OCI-LY7 (cell line): ENCODE data around the gene ANKRD33B. TPM values are rescaled to one million over a fixed set of nuclear protein-coding genes. Genes with fewer than 3 reads are reported as not detected.

Experiments used
- BruUV-seq: library from RNA; stranded (reverse); fragments of 400-500 nt; replicated peaks from 2 replicates; lab custom pipeline; 2021; lab: Mats Ljungman, UMichigan
- CTCF ChIA-PET: fragments of 300-600 bp; sonication (Branson Sonifier 250); formaldehyde crosslinking; loops from one replicate; lab custom pipeline; 2022; ENCODE audit warnings: antibody characterized with exemption; ENCODE audit not compliant: unreplicated experiment; lab: Charles Lee
- POLR2A ChIA-PET: fragments of 300-600 bp; sonication (Branson Sonifier 250); formaldehyde crosslinking; loops from one replicate; lab custom pipeline; 2022; ENCODE audit warnings: antibody characterized with exemption; lab: Charles Lee
- DNase-seq: peaks from one replicate; pipeline ENCODE4 v3.0.0-alpha.2; 2015; ENCODE audit warnings: low spot score
- H2AFZ ChIP-seq: fragments of 200-600 bp; sonication (generic), shearing (Covaris generic); 2 replicates; pipeline ENCODE4 v1.6.1; 2014; ENCODE audit warnings: mild to moderate bottlenecking, antibody characterized with exemption, low read length, moderate library complexity
- H3K27ac ChIP-seq: fragments of 200-600 bp; sonication (generic); 2 replicates; pipeline ENCODE4 v1.5.1; 2014; ENCODE audit warnings: mixed run types, low read depth, mild to moderate bottlenecking, moderate library complexity, low read length, inconsistent platforms; ENCODE audit not compliant: poor library complexity, severe bottlenecking
- H3K36me3 ChIP-seq: fragments of 200-600 bp; sonication (generic); 2 replicates; pipeline ENCODE4 v1.6.1; 2014; ENCODE audit warnings: mild to moderate bottlenecking, antibody characterized with exemption, low read length, moderate library complexity, mixed read lengths; ENCODE audit not compliant: insufficient read depth
- H3K4me1 ChIP-seq: fragments of 200-600 bp; sonication (generic); 2 replicates; pipeline ENCODE4 v1.5.1; 2014; ENCODE audit warnings: mild to moderate bottlenecking, low read length; ENCODE audit not compliant: insufficient read depth, poor library complexity, severe bottlenecking
- H3K4me2 ChIP-seq: fragments of 200-600 bp; sonication (generic); 2 replicates; pipeline ENCODE4 v1.6.1; 2014; ENCODE audit warnings: mild to moderate bottlenecking, low read length
- H3K4me3 ChIP-seq: fragments of 200-600 bp; sonication (generic); 2 replicates; pipeline ENCODE4 v1.5.1; 2014; ENCODE audit warnings: mild to moderate bottlenecking, low read depth, low read length; ENCODE audit not compliant: poor library complexity, severe bottlenecking
- H3K79me2 ChIP-seq: fragments of 200-600 bp; sonication (generic); 2 replicates; pipeline ENCODE4 v1.6.1; 2016; ENCODE audit warnings: low read depth, mild to moderate bottlenecking, low read length, moderate library complexity, mixed read lengths; ENCODE audit not compliant: insufficient read depth
- H3K9me2 ChIP-seq: fragments of 200-600 bp; sonication (generic); 2 replicates; pipeline ENCODE4 v1.6.1; 2016; ENCODE audit warnings: mild to moderate bottlenecking, low read length, mixed read lengths; ENCODE audit not compliant: insufficient read depth
- H3K9me3 ChIP-seq: fragments of 200-600 bp; sonication (generic); 2 replicates; pipeline ENCODE4 v1.6.1; 2014; ENCODE audit warnings: mild to moderate bottlenecking, mixed run types, low read length, mixed read lengths
- H4K20me1 ChIP-seq: fragments of 200-600 bp; sonication (generic); 2 replicates; pipeline ENCODE4 v1.6.1; 2014; ENCODE audit warnings: mild to moderate bottlenecking, antibody characterized with exemption, low read length, moderate library complexity, mixed read lengths; ENCODE audit not compliant: insufficient read depth
- CTCF ChIP-seq: fragments of 200-600 bp; sonication (generic); conservative IDR thresholded peaks from 2 replicates; pipeline ENCODE4 v1.5.1; 2014; ENCODE audit warnings: mild to moderate bottlenecking, antibody characterized with exemption, low read length, moderate library complexity, mixed read lengths
- EZH2phosphoT487 ChIP-seq: fragments of 200-600 bp; sonication (generic); IDR thresholded peaks from 2 replicates; pipeline ENCODE4 v1.6.1; 2018; ENCODE audit warnings: low read depth, borderline replicate concordance, mild to moderate bottlenecking, mixed run types, antibody characterized with exemption, low read length, moderate library complexity, mixed read lengths
- intact Hi-C: fragments of 100-400 bp; cut with micrococcal nuclease; formaldehyde crosslinking; loops from one replicate; pipeline ENCODE4 v1.10.0; 2022; ENCODE audit not compliant: unreplicated experiment
- total RNA-seq, 2 experiments: library from RNA; depleted of rRNA in 1 of 2; stranded (reverse); fragments of >200 nt in 1 of 2; shearing (Covaris generic) in 1 of 2; gene quantifications; 2 replicates each; pipeline ENCODE4 v1.2.3, GENCODE V29; 2014 to 2022

ANKRD33B gene
- total RNA-seq, 2 experiments from 2014 or later, result 5.6 to 11.4 TPM

GRCh38 chr5:10540951-10541646 lies 22.8 kb upstream of the ANKRD33B start:
- Histone ChIP-seq H3K79me2 (no peaks in the 10 kb centered on the region), H3K36me3 (no peaks in the 10 kb centered on the region), H4K20me1 (no peaks in the 10 kb centered on the region), H3K4me2 (no peak overlapping the region), H3K4me3 (no peak overlapping the region), H3K9me3 (no peaks in the 10 kb centered on the region), H3K4me1 (peaks cover 14% of the 10 kb centered on the region), H3K27ac (no peak overlapping the region), H2AFZ (no peak overlapping the region), H3K9me2 (no peaks in the 10 kb centered on the region)
- no peak for DNase-seq
- no TSS peak for BruUV-seq
- intact Hi-C loops, result no loop called here
- ChIA-PET POLR2A (interaction anchor here (0.7 kb wide), 1 partner anchor 118 kb away, joined by 3 read pairs; no protein-coding TSS in a partner anchor), CTCF (no interaction called here)
- no peak for TF ChIP-seq CTCF
- TF ChIP-seq EZH2phosphoT487, result no peak

GRCh38 chr5:10542055-10542550 lies 21.8 kb upstream of the ANKRD33B start:
- TF ChIP-seq EZH2phosphoT487, result no peak
- no peak for TF ChIP-seq CTCF
- Histone ChIP-seq H3K4me2 (no peak overlapping the region), H3K4me1 (peaks cover 7% of the 10 kb centered on the region), H3K9me3 (no peaks in the 10 kb centered on the region), H3K27ac (no peak overlapping the region), H4K20me1 (no peaks in the 10 kb centered on the region), H3K4me3 (no peak overlapping the region), H3K9me2 (no peaks in the 10 kb centered on the region), H3K79me2 (no peaks in the 10 kb centered on the region), H3K36me3 (no peaks in the 10 kb centered on the region), H2AFZ (no peak overlapping the region)
- POLR2A ChIA-PET, result interaction anchor here (0.6 to 1.0 kb wide), 7 partner anchors 10 to 285 kb away, joined by 3 to 7 read pairs (median 3); no protein-coding TSS in a partner anchor
- intact Hi-C loops, result no loop called here
- CTCF ChIA-PET, result no interaction called here
- no TSS peak for BruUV-seq
- no peak for DNase-seq

GRCh38 chr5:10543585-10544040 lies 20.3 kb upstream of the ANKRD33B start:
- intact Hi-C loops, result no loop called here
- no peak overlapping the region for H2AFZ ChIP-seq
- ChIA-PET CTCF (no interaction called here), POLR2A (interaction anchor here (1.0 kb wide), 1 partner anchor 17 kb away, joined by 3 read pairs; no protein-coding TSS in a partner anchor)
- no peaks in the 10 kb centered on the region for H3K9me3 ChIP-seq
- no peaks in the 10 kb centered on the region for H4K20me1 ChIP-seq
- TF ChIP-seq CTCF (no peak), EZH2phosphoT487 (no peak)
- H3K4me1 ChIP-seq, result no peaks in the 10 kb centered on the region
- BruUV-seq, result no TSS peak
- no peaks in the 10 kb centered on the region for H3K36me3 ChIP-seq
- H3K4me3 ChIP-seq, result no peak overlapping the region
- no peak for DNase-seq
- no peak overlapping the region for H3K4me2 ChIP-seq
- no peak overlapping the region for H3K27ac ChIP-seq
- H3K79me2 ChIP-seq, result no peaks in the 10 kb centered on the region
- H3K9me2 ChIP-seq, result no peaks in the 10 kb centered on the region
